OCI-LY1 (cell line): ENCODE data around the gene CASS4.

Source experiments
- H2AFZ ChIP-seq: fragments of 200-600 bp; sonication (generic), shearing (Covaris generic); 2 replicates; pipeline ENCODE4 v1.6.0; 2014; ENCODE audit warnings: antibody characterized with exemption, mild to moderate bottlenecking, low read length
- H3F3A ChIP-seq: fragments of 200-600 bp; sonication (generic), shearing (Covaris generic); 2 replicates; pipeline ENCODE4 v1.6.0; 2014; ENCODE audit warnings: mild to moderate bottlenecking, antibody characterized with exemption, low read length, moderate library complexity; ENCODE audit not compliant: insufficient read depth
- H3K27ac ChIP-seq: fragments of 200-600 bp; sonication (generic); 2 replicates; pipeline ENCODE4 v1.5.1; 2014; ENCODE audit warnings: low read length, mixed run types, mild to moderate bottlenecking, low read depth; ENCODE audit not compliant: poor library complexity, severe bottlenecking
- H3K27me3 ChIP-seq: fragments of 200-600 bp; sonication (generic); 2 replicates; pipeline ENCODE4 v1.6.0; 2014; ENCODE audit warnings: antibody characterized with exemption, mild to moderate bottlenecking, low read length, moderate library complexity; ENCODE audit not compliant: insufficient read depth
- H3K36me3 ChIP-seq: fragments of 200-600 bp; sonication (generic); 2 replicates; pipeline ENCODE4 v1.6.1; 2014; ENCODE audit warnings: mild to moderate bottlenecking, antibody characterized with exemption, low read length, moderate library complexity, mixed read lengths; ENCODE audit not compliant: insufficient read depth
- H3K4me1 ChIP-seq: fragments of 200-600 bp; sonication (generic); 2 replicates; pipeline ENCODE4 v1.5.1; 2014; ENCODE audit warnings: mild to moderate bottlenecking, low read length, moderate library complexity; ENCODE audit not compliant: insufficient read depth, severe bottlenecking
- H3K4me2 ChIP-seq: fragments of 200-600 bp; sonication (generic), shearing (Covaris generic); 2 replicates; pipeline ENCODE4 v1.6.1; 2014; ENCODE audit warnings: low read length
- H3K4me3 ChIP-seq: fragments of 200-600 bp; sonication (generic); 2 replicates; pipeline ENCODE4 v1.5.1; 2014; ENCODE audit warnings: low read length, low read depth, mild to moderate bottlenecking, mixed read lengths; ENCODE audit not compliant: poor library complexity, severe bottlenecking
- H3K79me2 ChIP-seq: fragments of 200-600 bp; shearing (Covaris generic); 2 replicates; pipeline ENCODE4 v1.6.1; 2016; ENCODE audit warnings: mixed run types, low read length, mixed read lengths; ENCODE audit not compliant: insufficient read depth
- H3K9ac ChIP-seq: fragments of 200-600 bp; sonication (generic), shearing (Covaris generic); 2 replicates; pipeline ENCODE4 v1.6.1; 2014; ENCODE audit warnings: mild to moderate bottlenecking, low read length, mixed read lengths
- H3K9me2 ChIP-seq: fragments of 200-600 bp; sonication (generic), shearing (Covaris generic); 2 replicates; pipeline ENCODE4 v1.6.1; 2014; ENCODE audit warnings: low read depth, mild to moderate bottlenecking, low read length, mixed read lengths
- H3K9me3 ChIP-seq: fragments of 200-600 bp; shearing (Covaris generic); 2 replicates; pipeline ENCODE4 v1.6.1; 2014; ENCODE audit warnings: low read length, mixed read lengths
- H4K20me1 ChIP-seq: fragments of 200-600 bp; sonication (generic), shearing (Covaris generic); 2 replicates; pipeline ENCODE4 v1.6.0; 2016; ENCODE audit warnings: mild to moderate bottlenecking, low read length; ENCODE audit not compliant: insufficient read depth
- EZH2 ChIP-seq: fragments of 200-600 bp; sonication (generic), shearing (Covaris generic); IDR thresholded peaks from 2 replicates; pipeline ENCODE4 v1.8.0; 2017; ENCODE audit warnings: borderline replicate concordance, mixed run types, mild to moderate bottlenecking, antibody characterized with exemption, low read length, moderate library complexity, mixed read lengths
- TF ChIP-seq, protein P1 (sequence below): fragments of 200-600 bp; sonication (generic), shearing (Covaris generic); IDR thresholded peaks from 2 replicates; pipeline ENCODE4 v1.5.1; 2017; ENCODE audit warnings: mild to moderate bottlenecking, antibody characterized with exemption, low read length, moderate library complexity, mixed read lengths

Gene CASS4

DNA sequence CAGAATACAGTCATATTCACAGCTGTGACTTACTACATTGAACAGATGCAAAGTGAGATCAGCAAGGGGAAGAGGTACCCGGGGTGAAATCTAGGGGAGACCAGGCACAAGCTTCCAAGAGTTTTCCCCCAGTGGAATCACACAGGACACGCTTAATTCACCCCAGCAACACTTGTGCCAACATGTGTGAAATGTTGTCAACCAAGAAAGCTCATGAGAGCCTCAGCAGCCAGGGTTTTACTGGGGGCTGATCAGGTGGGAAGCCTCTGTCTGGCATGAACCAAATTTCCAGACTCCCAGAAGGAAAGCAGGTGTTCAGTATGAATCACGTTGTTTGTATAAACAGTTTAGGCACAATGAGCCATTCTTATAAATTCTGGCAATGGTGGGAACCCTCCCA is 49.5 kb downstream of the CASS4 start:
- no peaks in the 10 kb centered on the region for H3K36me3 ChIP-seq
- H3K79me2 ChIP-seq: no peaks in the 10 kb centered on the region
- H3K27ac ChIP-seq: no peak overlapping the region
- H3K4me1 ChIP-seq: no peaks in the 10 kb centered on the region
- H4K20me1 ChIP-seq: no peaks in the 10 kb centered on the region
- H3K4me3 ChIP-seq: no peak overlapping the region
- H3F3A ChIP-seq: no peaks in the 10 kb centered on the region
- 0 out of 2 replicates have a peak, but pooled peaks cover 4% of the 10 kb centered on the region for H3K27me3 ChIP-seq
- H3K9me2 ChIP-seq: no peaks in the 10 kb centered on the region
- TF ChIP-seq, protein P1, sequence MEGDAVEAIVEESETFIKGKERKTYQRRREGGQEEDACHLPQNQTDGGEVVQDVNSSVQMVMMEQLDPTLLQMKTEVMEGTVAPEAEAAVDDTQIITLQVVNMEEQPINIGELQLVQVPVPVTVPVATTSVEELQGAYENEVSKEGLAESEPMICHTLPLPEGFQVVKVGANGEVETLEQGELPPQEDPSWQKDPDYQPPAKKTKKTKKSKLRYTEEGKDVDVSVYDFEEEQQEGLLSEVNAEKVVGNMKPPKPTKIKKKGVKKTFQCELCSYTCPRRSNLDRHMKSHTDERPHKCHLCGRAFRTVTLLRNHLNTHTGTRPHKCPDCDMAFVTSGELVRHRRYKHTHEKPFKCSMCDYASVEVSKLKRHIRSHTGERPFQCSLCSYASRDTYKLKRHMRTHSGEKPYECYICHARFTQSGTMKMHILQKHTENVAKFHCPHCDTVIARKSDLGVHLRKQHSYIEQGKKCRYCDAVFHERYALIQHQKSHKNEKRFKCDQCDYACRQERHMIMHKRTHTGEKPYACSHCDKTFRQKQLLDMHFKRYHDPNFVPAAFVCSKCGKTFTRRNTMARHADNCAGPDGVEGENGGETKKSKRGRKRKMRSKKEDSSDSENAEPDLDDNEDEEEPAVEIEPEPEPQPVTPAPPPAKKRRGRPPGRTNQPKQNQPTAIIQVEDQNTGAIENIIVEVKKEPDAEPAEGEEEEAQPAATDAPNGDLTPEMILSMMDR: no peak
- TF ChIP-seq EZH2: no peak
- H2AFZ ChIP-seq: no peak overlapping the region
- H3K9ac ChIP-seq: no peak overlapping the region
- no peaks in the 10 kb centered on the region for H3K9me3 ChIP-seq
- H3K4me2 ChIP-seq: no peak overlapping the region

DNA sequence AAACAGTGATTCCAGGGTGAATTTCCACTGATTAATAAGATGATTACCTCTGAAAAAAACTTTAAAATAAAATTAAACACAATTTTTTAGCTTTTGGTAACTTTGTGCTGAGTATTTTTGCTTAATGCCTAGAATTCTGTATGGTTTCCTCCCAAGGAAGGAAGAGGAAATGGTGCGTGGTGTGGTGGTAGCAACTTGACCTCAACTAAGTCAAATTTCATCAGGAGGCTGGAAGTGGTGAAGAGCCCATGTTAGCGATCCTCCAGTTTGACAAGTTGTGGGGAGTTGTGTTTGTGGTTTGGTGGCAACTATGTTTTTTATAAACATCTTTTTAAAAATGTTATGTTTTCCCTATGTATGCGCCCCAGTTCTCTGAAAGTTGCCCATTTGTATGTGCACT is 51.4 kb downstream of the CASS4 start:
- no peak overlapping the region for H3K9ac ChIP-seq
- H3F3A ChIP-seq: no peaks in the 10 kb centered on the region
- H3K4me3 ChIP-seq: no peak overlapping the region
- peaks cover 3% of the 10 kb centered on the region for H3K4me1 ChIP-seq
- 0 out of 2 replicates have a peak, but pooled peaks cover 3% of the 10 kb centered on the region for H3K27me3 ChIP-seq
- no peaks in the 10 kb centered on the region for H3K9me2 ChIP-seq
- H3K4me2 ChIP-seq: no peak overlapping the region
- no peaks in the 10 kb centered on the region for H3K79me2 ChIP-seq
- no peaks in the 10 kb centered on the region for H3K36me3 ChIP-seq
- TF ChIP-seq, protein P1: no peak
- no peak for TF ChIP-seq EZH2
- H3K9me3 ChIP-seq: no peaks in the 10 kb centered on the region
- H3K27ac ChIP-seq: no peak overlapping the region
- no peak overlapping the region for H2AFZ ChIP-seq
- no peaks in the 10 kb centered on the region for H4K20me1 ChIP-seq

DNA sequence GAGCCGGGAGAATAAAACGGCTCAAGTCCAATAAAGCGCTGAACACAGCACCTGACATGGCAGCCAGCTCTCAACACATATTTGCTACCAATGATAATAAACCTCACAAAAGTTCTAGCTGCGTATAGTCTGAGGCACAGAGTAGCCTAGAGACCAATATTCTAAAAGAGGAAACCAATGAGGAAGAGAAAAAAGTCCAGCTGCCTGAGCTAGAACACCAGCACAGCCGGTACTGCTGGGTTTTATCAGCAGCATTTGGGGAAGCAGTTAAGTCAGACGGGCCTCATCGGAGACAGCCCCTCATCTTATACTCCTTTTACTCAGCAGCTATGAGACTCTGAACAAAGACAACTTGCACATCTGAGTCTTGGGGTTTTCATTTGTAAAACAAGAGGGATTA is 53.9 kb downstream of the CASS4 start:
- H3K4me1 ChIP-seq: peaks cover 18% of the 10 kb centered on the region
- H3K9ac ChIP-seq: no peak overlapping the region
- no peaks in the 10 kb centered on the region for H4K20me1 ChIP-seq
- no peaks in the 10 kb centered on the region for H3K36me3 ChIP-seq
- H2AFZ ChIP-seq: no peak overlapping the region
- H3K9me3 ChIP-seq: no peaks in the 10 kb centered on the region
- H3K9me2 ChIP-seq: no peaks in the 10 kb centered on the region
- no peak overlapping the region for H3K4me2 ChIP-seq
- TF ChIP-seq, protein P1: no peak
- TF ChIP-seq EZH2: no peak
- H3K79me2 ChIP-seq: peaks cover 23% of the 10 kb centered on the region
- no peak overlapping the region for H3K4me3 ChIP-seq
- no peak overlapping the region for H3K27ac ChIP-seq
- H3K27me3 ChIP-seq: no peaks in the 10 kb centered on the region
- no peaks in the 10 kb centered on the region for H3F3A ChIP-seq
